ENCODE results near the gene RUSC1.

- TF ChIP-seq RAD21 (IDR thresholded peaks at IDR 0.05; ENCODE audit: low read length) (no peak), MXI1 (IDR thresholded peaks at IDR 0.05; ENCODE audit: low read depth, low read length) (no peak), REST (IDR thresholded peaks at IDR 0.05; ENCODE audit: low read depth, low read length) (no peak)
Measured at GRCh38 chr1:155322571-155322952, 1.9 kb downstream of the RUSC1 start.

Measured in SK-N-SH (cell line).